NOMO-1 (cell line): ENCODE data around the gene RIPPLY1.

Experiments used
- DNase-seq, 2 experiments: peaks; one replicate each; lab custom pipeline; 2025; ENCODE audit not compliant: unreplicated experiment in 2 of 2; lab: John Stamatoyannopoulos, UW

RIPPLY1 gene

GRCh38 chrX:106903291-106903824 lies at the start of gene RIPPLY1:
TSS of gene RIPPLY1 (minus strand) at chrX:106903341. CDS start at chrX:106903287, 54 bp downstream.
- no peak for DNase-seq

GRCh38 chrX:106952538-106952937 lies 49.4 kb upstream of the RIPPLY1 start:
- no peak for DNase-seq

- DNase-seq, result no peak
Measured at GRCh38 chrX:106952089-106952488, 48.9 kb upstream of the RIPPLY1 start.

GRCh38 chrX:106951230-106951629 lies 48.1 kb upstream of the RIPPLY1 start:
- no peak for DNase-seq

GRCh38 chrX:106950381-106950780 lies 47.2 kb upstream of the RIPPLY1 start:
- DNase-seq, result no peak

- no peak for DNase-seq
Measured at GRCh38 chrX:106949366-106949765, 46.2 kb upstream of the RIPPLY1 start.

- DNase-seq, result no peak
Measured at GRCh38 chrX:106948641-106949040, 45.5 kb upstream of the RIPPLY1 start.

GRCh38 chrX:106946464-106946863 lies 43.3 kb upstream of the RIPPLY1 start:
- no peak for DNase-seq

- DNase-seq, result no peak
Measured at GRCh38 chrX:106940068-106940467, 36.9 kb upstream of the RIPPLY1 start.

GRCh38 chrX:106939566-106939965 lies 36.4 kb upstream of the RIPPLY1 start:
- DNase-seq, result no peak

GRCh38 chrX:106936246-106936645 lies 33.1 kb upstream of the RIPPLY1 start:
- no peak for DNase-seq

- no peak for DNase-seq
Measured at GRCh38 chrX:106935175-106935574, 32.0 kb upstream of the RIPPLY1 start.

GRCh38 chrX:106933538-106933961 lies 30.4 kb upstream of the RIPPLY1 start:
- no peak for DNase-seq

- DNase-seq, result no peak
Measured at GRCh38 chrX:106932960-106933537, 29.9 kb upstream of the RIPPLY1 start.

GRCh38 chrX:106932492-106932923 lies 29.4 kb upstream of the RIPPLY1 start:
- no peak for DNase-seq

- DNase-seq, result no peak
Measured at GRCh38 chrX:106931831-106932491, 28.8 kb upstream of the RIPPLY1 start.

- DNase-seq, result no peak
Measured at GRCh38 chrX:106928227-106928626, 25.1 kb upstream of the RIPPLY1 start.

- no peak for DNase-seq
Measured at GRCh38 chrX:106927700-106928099, 24.6 kb upstream of the RIPPLY1 start.

GRCh38 chrX:106927023-106927422 lies 23.9 kb upstream of the RIPPLY1 start:
- DNase-seq, result no peak

- no peak for DNase-seq
Measured at GRCh38 chrX:106921637-106922036, 18.5 kb upstream of the RIPPLY1 start.

- no peak for DNase-seq
Measured at GRCh38 chrX:106919932-106920452, 16.9 kb upstream of the RIPPLY1 start, which contains the start of gene CLDN2. TSS of gene CLDN2 (plus strand) at chrX:106920402. CDS start at chrX:106928229, 7,827 bp downstream.
